Adrenal gland (tissue), 12 donors: ENCODE data around the gene CCDC149. TPM values are rescaled to one million over a fixed set of nuclear protein-coding genes. Genes with fewer than 3 reads are reported as not detected.

Experiments
- DNase-seq, 7 donors: peaks; one replicate each; pipeline ENCODE4 v3.0.0-alpha.2; 2019 to 2020
- H3K27ac ChIP-seq, 5 donors: fragments of 200-600 bp; sonication (generic) in 4 of 5; 1 replicate in 3 of 5; 2 replicates in 2 of 5; pipeline versions ENCODE4 v1.5.1 to v1.8.0; 2016 to 2020; ENCODE audit warnings: mild to moderate bottlenecking in 1 of 5
- H3K27me3 ChIP-seq: fragments of 200-600 bp; 2 replicates; pipeline ENCODE4 v1.8.0; 2021
- H3K36me3 ChIP-seq, 2 donors: fragments of 200-600 bp; replicated peaks in 1 of 2; 1 replicate in 1 of 2; 2 replicates in 1 of 2; pipeline versions ENCODE4 v1.5.1 to v1.8.0; 2018 to 2022
- H3K4me1 ChIP-seq, 2 donors: fragments of 200-600 bp; replicated peaks in 1 of 2; 1 replicate in 1 of 2; 2 replicates in 1 of 2; pipeline versions ENCODE4 v1.5.1 to v1.8.0; 2018 to 2021
- H3K4me3 ChIP-seq, 4 donors: fragments of 200-600 bp; sonication (generic) in 3 of 4; one replicate each; pipeline ENCODE4 v1.5.1; 2016 to 2018
- H3K9me3 ChIP-seq, 3 donors: fragments of 200-600 bp; sonication (generic) in 1 of 3; replicated peaks in 1 of 3; 1 replicate in 2 of 3; 2 replicates in 1 of 3; pipeline versions ENCODE4 v1.5.1 to v1.8.0; 2016 to 2021
- CTCF ChIP-seq, 6 experiments: fragments of 450-650 bp in 4 of 6; fragments of 200-600 bp in 2 of 6; sonication (generic) in 1 of 6; IDR thresholded peaks; 1 replicate in 5 of 6; 2 replicates in 1 of 6; pipeline versions ENCODE4 v1.5.1 to v1.8.0; 2016 to 2021; ENCODE audit warnings: antibody characterized with exemption in 6 of 6, mild to moderate bottlenecking in 2 of 6, moderate library complexity in 1 of 6
- POLR2A ChIP-seq, 2 donors: fragments of 450-650 bp; IDR thresholded peaks; one replicate each; pipeline ENCODE4 v1.6.1; 2017; ENCODE audit warnings: antibody characterized with exemption in 2 of 2, mild to moderate bottlenecking in 2 of 2, moderate library complexity in 1 of 2
- WGBS, 4 donors: extraction: QIAGEN DNeasy Blood & Tissue Kit in 2 of 4; methylation state at CpG; one replicate each; pipeline versions ENCODE4 v1.1.5 to v1.1.7; 2013 to 2017; 5-methylcytosine and 5-hydroxymethylcytosine counted together
- intact Hi-C, 2 donors: fragments of 100-400 bp; cut with DNase I; formaldehyde crosslinking; loops; one replicate each; pipeline versions ENCODE4 v1.14.1 to v1.15.0; 2022 to 2023
- polyA plus RNA-seq, 3 donors: library from polyadenylated mRNA; stranded (reverse); fragments of 200-250 nt in 2 of 3; fragments of 350-450 nt in 1 of 3; fragmentation: Illumina TruSeq in 1 of 3; extraction: RNeasy Lipid Tissue Mini Kit (QIAGEN cat#74804) in 1 of 3; gene quantifications; one replicate each; pipeline ENCODE4 v1.2.3, GENCODE V29; 2013 to 2014
- total RNA-seq, 9 donors: library from RNA; depleted of rRNA in 4 of 9; stranded (reverse); fragments of >200 nt in 4 of 9; fragments of 120-200 nt in 1 of 9; fragmentation: NEBNext Ultra II Directional in 1 of 9; extraction: Animal tissue kit (Norgen Biotek cat#: 25700) in 1 of 9; gene quantifications; one replicate each; pipeline versions ENCODE4 v1.1.0 to v1.2.4, GENCODE V29; 2013 to 2023
- donor health status: healthy with polysubstance abuse.
- donor health status: Bipolar disorder and iron deficiency.
- donor health status: DM: yes; HTN: yes; CAD: no.
- donor health status: DM: no; HTN: no; CAD: no.
- donor health status: DM: no; HTN: no; CAD: no.
- donor health status: DM: yes; HTN: yes; CAD: no.

CCDC149 gene
- total and polyA plus RNA-seq, 12 donors, result 3.6 to 13.0 (median 8.4) TPM

- H3K36me3 ChIP-seq, result no peaks in the 10 kb centered on the region
- H3K4me1 ChIP-seq, result no peaks in the 10 kb centered on the region
- no peak overlapping the region for H3K4me3 ChIP-seq
- no peak overlapping the region for H3K27ac ChIP-seq
- H3K9me3 ChIP-seq, result no peaks in the 10 kb centered on the region
- WGBS, 4 donors, result 94 to 97% (median 96%) methylated on average over 6 of the region's 6 CpGs
- H3K27me3 ChIP-seq, result no peaks in the 10 kb centered on the region
- intact Hi-C loops, result no loop called here
- no peak for TF ChIP-seq CTCF (IDR thresholded peaks at IDR 0.05)
- TF ChIP-seq POLR2A (IDR thresholded peaks at IDR 0.05), result no peak
- no peak for DNase-seq
Measured at GRCh38 chr4:24810871-24811631, 101.8 kb downstream of the CCDC149 start.

- no peaks in the 10 kb centered on the region for H3K27me3 ChIP-seq
- H3K4me1 ChIP-seq, result no peaks in the 10 kb centered on the region
- H3K9me3 ChIP-seq, result no peaks in the 10 kb centered on the region
- no peaks in the 10 kb centered on the region for H3K36me3 ChIP-seq
- DNase-seq, result no peak
- 77 to 89% (median 83%) methylated on average over 6 of the region's 6 CpGs for WGBS, 4 donors
- H3K27ac ChIP-seq, result no peak overlapping the region
- intact Hi-C loops, result no loop called here
- no peak for TF ChIP-seq CTCF (IDR thresholded peaks at IDR 0.05)
- no peak for TF ChIP-seq POLR2A (IDR thresholded peaks at IDR 0.05)
- no peak overlapping the region for H3K4me3 ChIP-seq
Measured at GRCh38 chr4:24809815-24810405, 102.9 kb downstream of the CCDC149 start.

GRCh38 chr4:24809376-24809775, 103.5 kb downstream of the CCDC149 start:
- no peaks in the 10 kb centered on the region for H3K4me1 ChIP-seq
- TF ChIP-seq POLR2A (IDR thresholded peaks at IDR 0.05), result no peak
- no peak for TF ChIP-seq CTCF (IDR thresholded peaks at IDR 0.05)
- no peak overlapping the region for H3K4me3 ChIP-seq
- intact Hi-C loops, result no loop called here
- no peaks in the 10 kb centered on the region for H3K9me3 ChIP-seq
- no peaks in the 10 kb centered on the region for H3K27me3 ChIP-seq
- H3K36me3 ChIP-seq, result no peaks in the 10 kb centered on the region
- no peak for DNase-seq
- H3K27ac ChIP-seq, result no peak overlapping the region
- WGBS, 4 donors, result 86 to 95% (median 93%) methylated on average over 2 of the region's 2 CpGs

- DNase-seq, result no peak
- TF ChIP-seq CTCF (IDR thresholded peaks at IDR 0.05) (no peak), POLR2A (IDR thresholded peaks at IDR 0.05) (no peak)
- Histone ChIP-seq H3K36me3 (no peaks in the 10 kb centered on the region), H3K9me3 (no peaks in the 10 kb centered on the region), H3K27ac (no peak overlapping the region), H3K4me1 (no peaks in the 10 kb centered on the region), H3K27me3 (no peaks in the 10 kb centered on the region), H3K4me3 (no peak overlapping the region)
- intact Hi-C loops, result no loop called here
- WGBS, 4 donors, result 96 to 99% (median 97%) methylated on average over 6 of the region's 6 CpGs
Measured at GRCh38 chr4:24808955-24809354, 103.9 kb downstream of the CCDC149 start.
